ENCODE results near the gene NRP1.
A peak's percentile ranks its signal among the peaks of the same experiment; 100 is the strongest.

Gene NRP1

GRCh38 chr10:33328253-33328652 is 6.2 kb downstream of the NRP1 start:
- H3K4me3 ChIP-seq (ENCODE audit: low read depth, low read length) = peak overlapping the region; percentile 10

DNA sequence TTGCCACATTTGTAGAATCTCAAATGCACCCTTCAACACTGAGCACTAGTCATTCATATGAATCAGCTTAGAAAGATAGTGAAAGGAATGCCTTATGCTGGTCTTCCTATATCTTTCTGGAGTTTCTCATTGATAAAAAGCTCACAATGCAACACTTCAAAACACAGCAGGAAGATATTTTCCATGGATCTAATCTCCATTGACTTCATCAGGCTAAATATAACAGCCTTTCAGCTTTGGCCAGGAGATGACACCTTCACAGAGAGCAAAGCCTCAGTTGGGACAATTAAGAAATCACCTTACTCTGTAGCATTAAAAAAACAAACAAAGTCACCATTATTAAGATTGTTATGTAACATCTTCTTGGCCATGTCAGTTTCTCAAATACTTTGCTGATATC is 6.7 kb downstream of the NRP1 start:
- no peak for DNase-seq (ENCODE audit: low read depth)
- H3K4me3 ChIP-seq (ENCODE audit: low read depth, low read length) = no peak overlapping the region

More at GRCh38 chr10:33328253-33328652, 6.2 kb downstream of the NRP1 start:
- DNase-seq (ENCODE audit: low read depth) = no peak

DNA sequence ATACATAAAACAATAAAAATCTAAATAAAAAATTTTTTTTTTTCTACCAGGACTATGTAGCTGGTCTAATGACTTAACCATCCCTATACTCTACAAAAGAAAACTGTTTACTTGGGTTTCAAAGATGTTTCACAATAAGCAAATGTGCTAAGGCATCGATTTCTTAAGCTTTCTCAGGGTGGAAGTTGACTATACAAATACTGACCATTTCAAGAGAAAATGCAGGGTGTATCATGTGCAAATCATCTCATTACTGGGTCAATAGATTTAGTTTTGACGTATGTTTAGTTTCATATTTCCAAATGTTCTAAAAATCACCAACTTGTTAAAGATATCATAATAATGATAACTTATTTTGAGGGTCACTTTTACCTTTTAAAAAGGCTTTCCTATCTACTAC is 7.5 kb downstream of the NRP1 start:
- DNase-seq (ENCODE audit: low read depth) = no peak
- no peak overlapping the region for H3K4me3 ChIP-seq (ENCODE audit: low read depth, low read length)

GRCh38 chr10:33325929-33326328 is 8.5 kb downstream of the NRP1 start:
- no peak overlapping the region for H3K4me3 ChIP-seq (ENCODE audit: low read depth, low read length)
- DNase-seq (ENCODE audit: low read depth) = no peak

GRCh38 chr10:33323721-33324120 is 10.7 kb downstream of the NRP1 start:
- H3K4me3 ChIP-seq (ENCODE audit: low read depth, low read length) = no peak overlapping the region
- DNase-seq (ENCODE audit: low read depth) = no peak

- H3K4me3 ChIP-seq (ENCODE audit: low read depth, low read length) = no peak overlapping the region
- no peak for DNase-seq (ENCODE audit: low read depth)
Observed at GRCh38 chr10:33321516-33321915, 13.0 kb downstream of the NRP1 start.

DNA sequence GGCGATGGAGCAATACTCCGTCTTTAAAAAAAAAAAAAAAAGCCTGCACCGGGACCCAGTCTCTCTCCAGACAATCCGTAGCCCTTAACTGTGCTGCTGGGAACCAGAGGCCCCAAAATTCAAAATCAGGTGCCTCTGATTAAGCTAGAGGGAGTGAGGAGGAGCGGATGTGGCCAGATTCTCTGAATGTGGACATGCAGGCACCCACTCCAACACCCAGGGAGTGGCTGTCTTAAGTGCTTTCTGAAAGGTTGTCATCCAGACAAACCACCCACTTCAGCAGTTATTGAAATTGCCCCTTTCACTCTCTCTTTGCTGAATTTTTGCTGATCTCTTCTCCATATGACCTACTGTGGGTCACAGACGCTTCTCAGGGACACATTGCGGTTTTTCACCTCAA is 14.2 kb downstream of the NRP1 start:
- no peak overlapping the region for H3K4me3 ChIP-seq (ENCODE audit: low read depth, low read length)
- DNase-seq (ENCODE audit: low read depth) = no peak

- no peak for DNase-seq (ENCODE audit: low read depth)
- no peak overlapping the region for H3K4me3 ChIP-seq (ENCODE audit: low read depth, low read length)
Observed at GRCh38 chr10:33315891-33316290, 18.6 kb downstream of the NRP1 start.

GRCh38 chr10:33314811-33315561 is 19.5 kb downstream of the NRP1 start:
- H3K4me3 ChIP-seq (ENCODE audit: low read depth, low read length) = no peak overlapping the region
- no peak for DNase-seq (ENCODE audit: low read depth)

DNA sequence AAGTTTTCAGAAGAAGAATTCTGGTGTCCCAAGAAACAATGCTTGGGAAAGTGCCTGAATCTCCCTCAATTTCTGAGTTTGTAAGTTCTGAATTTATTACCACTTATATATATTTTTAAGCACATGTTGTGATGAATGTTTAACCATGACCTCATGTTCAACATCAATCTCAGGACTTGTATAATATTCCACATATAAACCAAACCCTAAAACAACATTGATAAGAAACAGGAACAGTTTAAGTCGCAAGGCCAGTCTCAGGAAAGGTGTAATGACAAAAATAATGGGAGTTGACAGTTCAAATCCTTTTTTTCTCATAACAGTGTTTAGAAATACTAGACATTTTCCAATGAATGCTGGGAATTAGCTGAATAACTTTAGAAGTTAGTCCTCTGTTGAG is 22.8 kb downstream of the NRP1 start:
- H3K4me3 ChIP-seq (ENCODE audit: low read depth, low read length) = no peak overlapping the region
- DNase-seq (ENCODE audit: low read depth) = no peak

DNA sequence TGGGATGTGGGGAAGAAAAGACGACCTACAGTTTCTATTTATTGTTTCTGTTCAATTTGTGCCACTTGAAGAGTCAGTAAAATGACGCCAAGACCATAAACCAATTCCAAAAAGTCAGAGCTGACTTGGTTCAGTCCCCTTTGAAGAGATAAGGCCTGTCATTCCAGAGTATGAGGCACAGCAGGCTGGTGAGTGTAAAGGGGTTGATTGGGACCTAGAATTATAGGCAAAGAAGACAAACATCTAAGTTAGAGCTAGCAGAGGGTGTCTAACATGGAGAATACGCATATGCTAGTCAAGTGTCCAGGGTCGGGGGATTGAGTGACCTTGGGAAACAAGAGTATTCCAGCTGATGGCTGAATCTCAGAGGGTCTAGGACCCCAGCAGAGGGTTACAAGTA is 23.6 kb downstream of the NRP1 start:
- H3K4me3 ChIP-seq (ENCODE audit: low read depth, low read length) = no peak overlapping the region
- no peak for DNase-seq (ENCODE audit: low read depth)

GRCh38 chr10:33309406-33309805 is 25.1 kb downstream of the NRP1 start:
- no peak overlapping the region for H3K4me3 ChIP-seq (ENCODE audit: low read depth, low read length)
- no peak for DNase-seq (ENCODE audit: low read depth)

- DNase-seq (ENCODE audit: low read depth) = no peak
- no peak overlapping the region for H3K4me3 ChIP-seq (ENCODE audit: low read depth, low read length)
Observed at GRCh38 chr10:33307835-33308234, 26.6 kb downstream of the NRP1 start.

DNA sequence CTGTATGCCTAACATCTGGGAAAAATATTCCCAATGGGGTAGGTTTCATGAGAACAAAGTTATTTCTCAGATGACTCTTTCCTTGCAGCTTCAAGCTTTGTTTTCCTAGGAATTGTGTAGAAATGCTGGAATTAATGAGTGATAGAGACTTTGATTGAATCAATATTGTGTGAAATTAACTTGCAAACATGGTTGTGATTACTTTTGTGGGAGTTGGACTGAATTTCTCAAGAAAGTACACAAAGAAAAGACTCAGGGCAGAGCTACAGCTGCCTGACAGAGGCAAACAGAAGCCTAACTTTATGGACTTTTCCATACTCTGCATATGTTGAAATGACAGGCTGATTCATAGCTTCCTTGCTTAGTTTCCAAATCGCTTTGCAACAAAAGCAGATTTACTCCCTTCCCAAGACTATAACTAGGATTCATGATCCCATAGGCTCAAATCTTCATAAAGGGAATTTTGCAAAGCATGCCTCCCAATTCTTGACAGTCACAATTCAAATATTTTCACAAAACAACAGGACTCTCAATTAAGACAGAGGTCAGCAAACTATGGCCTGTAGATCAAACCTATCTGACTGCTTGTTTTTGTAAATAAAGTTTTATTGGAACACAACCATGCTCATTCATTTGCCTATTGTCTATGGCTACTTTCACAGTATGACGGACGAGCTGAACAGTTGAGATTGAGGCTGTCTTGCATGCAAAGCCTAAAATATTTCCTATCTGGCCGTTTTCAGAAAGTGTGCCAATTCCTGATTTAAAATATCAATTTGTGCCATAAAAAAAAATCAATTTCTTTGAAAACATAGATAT is 27.6 kb downstream of the NRP1 start:
- H3K4me3 ChIP-seq (ENCODE audit: low read depth, low read length) = no peak overlapping the region
- DNase-seq (ENCODE audit: low read depth) = peak; percentile 78

- no peak overlapping the region for H3K4me3 ChIP-seq (ENCODE audit: low read depth, low read length)
- no peak for DNase-seq (ENCODE audit: low read depth)
Observed at GRCh38 chr10:33306126-33306525, 28.3 kb downstream of the NRP1 start.

- no peak for DNase-seq (ENCODE audit: low read depth)
- no peak overlapping the region for H3K4me3 ChIP-seq (ENCODE audit: low read depth, low read length)
Observed at GRCh38 chr10:33304423-33305225, 29.8 kb downstream of the NRP1 start.

DNA sequence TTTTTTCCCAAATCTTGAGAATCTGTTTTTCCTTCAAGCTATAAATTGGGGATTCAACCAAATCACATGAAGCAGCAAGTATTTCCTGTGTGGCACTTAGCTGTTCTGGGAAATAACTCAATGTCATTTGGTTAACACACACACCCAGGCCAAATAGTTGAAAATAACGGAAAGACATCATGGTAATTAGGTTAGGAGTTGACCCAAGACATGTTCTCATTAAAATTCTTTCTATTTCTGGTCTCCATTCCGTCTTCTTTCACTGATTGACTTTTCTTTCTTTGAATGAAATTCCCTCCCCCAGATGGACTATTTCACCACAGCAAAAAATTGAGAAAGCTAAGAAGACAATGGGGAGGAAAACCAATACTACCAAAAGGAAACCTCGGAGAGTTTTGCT is 30.5 kb downstream of the NRP1 start:
- DNase-seq (ENCODE audit: low read depth) = no peak
- no peak overlapping the region for H3K4me3 ChIP-seq (ENCODE audit: low read depth, low read length)

DNA sequence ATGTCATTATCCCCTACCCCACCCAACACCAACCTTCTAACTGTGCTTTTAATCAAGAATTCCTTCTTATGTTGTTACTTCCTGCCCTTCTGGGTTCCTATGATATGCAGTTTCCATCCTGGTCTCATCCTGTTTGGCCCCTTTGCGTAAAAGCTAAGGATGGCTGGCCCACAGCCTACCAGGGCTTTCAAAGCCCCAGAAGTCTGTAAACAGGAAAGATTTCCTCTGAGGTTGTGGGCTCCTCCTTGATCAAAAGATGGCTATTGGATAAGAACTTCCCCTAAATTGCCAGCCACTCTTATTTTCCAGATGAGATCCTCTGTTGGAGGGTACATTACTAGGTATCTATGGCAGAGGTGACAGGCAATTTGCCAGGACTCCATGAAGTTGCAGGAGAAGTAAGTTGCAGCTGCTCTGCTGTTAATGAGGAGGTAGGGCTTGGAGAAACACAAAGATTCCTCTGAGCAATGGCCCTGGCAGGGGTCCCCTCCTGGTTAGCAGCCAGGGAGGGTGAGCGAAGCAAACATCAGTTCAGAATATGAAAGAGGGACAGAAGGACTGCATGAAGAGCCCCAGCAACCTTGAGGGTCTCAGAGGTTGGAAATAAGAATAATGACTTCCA is 32.1 kb downstream of the NRP1 start:
- no peak for DNase-seq (ENCODE audit: low read depth)

GRCh38 chr10:33301097-33301789 is 33.2 kb downstream of the NRP1 start:
- no peak overlapping the region for H3K4me3 ChIP-seq (ENCODE audit: low read depth, low read length)
- DNase-seq (ENCODE audit: low read depth) = no peak

More for the DNA sequence above, 32.1 kb downstream of the NRP1 start:
- no peak overlapping the region for H3K4me3 ChIP-seq (ENCODE audit: low read depth, low read length)
